ENCODE data around the gene KSR1. TPM values are rescaled to one million over a fixed set of nuclear protein-coding genes. Genes with fewer than 3 reads are reported as not detected.
A peak's percentile ranks its signal among the peaks of the same experiment; 100 is the strongest.

The KSR1 gene
- total and polyA plus RNA-seq, 9 of the 15 experiments (the other 6 are each of a cell fraction or from before 2014, with no cell fraction given): 1.4 to 51.7 (median 18.4) TPM

DNA sequence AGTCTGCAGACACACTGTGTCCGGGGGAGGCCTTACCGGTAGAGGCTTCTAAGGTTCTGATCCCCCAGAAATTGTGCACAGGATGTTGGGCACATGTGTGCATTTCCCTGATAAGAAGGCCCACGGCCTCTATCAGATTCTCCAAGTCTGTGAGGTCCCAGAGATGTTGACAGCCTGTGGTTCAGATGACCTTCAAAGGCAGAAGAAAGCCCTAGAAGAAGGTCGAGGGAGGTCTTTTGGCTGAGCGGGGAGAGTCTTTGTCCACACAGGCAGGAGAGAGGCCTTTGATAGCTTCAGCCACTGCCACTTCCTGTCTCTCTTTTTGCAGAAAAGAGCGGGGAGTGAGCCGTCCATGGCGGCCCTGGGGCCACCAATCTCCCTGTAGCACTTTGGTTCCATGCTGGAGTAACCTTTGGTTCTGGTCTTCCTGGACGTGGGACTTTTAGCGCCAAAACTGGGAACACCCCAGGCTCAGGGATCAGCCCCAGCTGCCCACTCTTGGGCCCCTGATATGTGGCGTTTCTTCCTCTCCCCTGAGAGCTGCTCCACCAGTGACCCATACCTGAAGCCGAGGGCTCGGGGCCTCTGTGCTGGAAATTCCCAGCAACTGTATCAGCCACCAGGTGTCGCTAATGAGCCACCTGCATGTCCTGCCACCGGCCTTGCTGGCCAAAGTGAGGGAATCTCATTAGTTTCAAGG lies 146.6 kb downstream of the KSR1 start (continued):
- TF ChIP-seq, protein P1, sequence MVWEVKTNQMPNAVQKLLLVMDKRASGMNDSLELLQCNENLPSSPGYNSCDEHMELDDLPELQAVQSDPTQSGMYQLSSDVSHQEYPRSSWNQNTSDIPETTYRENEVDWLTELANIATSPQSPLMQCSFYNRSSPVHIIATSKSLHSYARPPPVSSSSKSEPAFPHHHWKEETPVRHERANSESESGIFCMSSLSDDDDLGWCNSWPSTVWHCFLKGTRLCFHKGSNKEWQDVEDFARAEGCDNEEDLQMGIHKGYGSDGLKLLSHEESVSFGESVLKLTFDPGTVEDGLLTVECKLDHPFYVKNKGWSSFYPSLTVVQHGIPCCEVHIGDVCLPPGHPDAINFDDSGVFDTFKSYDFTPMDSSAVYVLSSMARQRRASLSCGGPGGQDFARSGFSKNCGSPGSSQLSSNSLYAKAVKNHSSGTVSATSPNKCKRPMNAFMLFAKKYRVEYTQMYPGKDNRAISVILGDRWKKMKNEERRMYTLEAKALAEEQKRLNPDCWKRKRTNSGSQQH (CRISPR knock-in tag; IDR thresholded peaks at IDR 0.05): no peak
- TF ChIP-seq SP1 (CRISPR knock-in tag; IDR thresholded peaks at IDR 0.05) (peak; percentile 48; the same call in 1 of the 2 replicates), KLF16 (IDR thresholded peaks at IDR 0.05) (peak; percentile 87), NCOA2 (IDR thresholded peaks at IDR 0.05; ENCODE audit: partially characterized antibody in 2 of 2) (no peak), EP300 (IDR thresholded peaks at IDR 0.05; ENCODE audit: low read length) (peak; percentile 98), ZNF124 (CRISPR knock-in tag; IDR thresholded peaks at IDR 0.05) (no peak), NR4A1 (CRISPR knock-in tag; IDR thresholded peaks at IDR 0.05) (no peak), NR4A1 (tag; IDR thresholded peaks at IDR 0.05) (0 out of 2 replicates have a peak, but pooled peaks have one; percentile 43), HOXB6 (CRISPR knock-in tag; IDR thresholded peaks at IDR 0.05; ENCODE audit: borderline replicate concordance) (no peak), TEAD4 (IDR thresholded peaks at IDR 0.05; ENCODE audit: low read length) (peak; percentile 95), TEAD4 (CRISPR knock-in tag; IDR thresholded peaks at IDR 0.05; ENCODE audit: borderline replicate concordance) (no peak), ATF7 (IDR thresholded peaks at IDR 0.05) (peak; percentile 63; the same call in 1 of the 2 replicates), ZFPM2 (CRISPR knock-in tag; IDR thresholded peaks at IDR 0.05) (no peak), ZNF184 (CRISPR knock-in tag; IDR thresholded peaks at IDR 0.05) (no peak), NFRKB (IDR thresholded peaks at IDR 0.05; ENCODE audit: low read depth) (0 out of 2 replicates have a peak, but pooled peaks have one; percentile 66), KLF10 (CRISPR knock-in tag; IDR thresholded peaks at IDR 0.05) (no peak), DNMT1 (IDR thresholded peaks at IDR 0.05) (no peak), SAFB2 (IDR thresholded peaks at IDR 0.05; ENCODE audit: borderline replicate concordance, low read depth, low read length, severe bottlenecking) (no peak), MYC (IDR thresholded peaks at IDR 0.05; ENCODE audit: low read depth, low read length) (peak; percentile 85), MYC (CRISPR knock-in tag; IDR thresholded peaks at IDR 0.05; ENCODE audit: borderline replicate concordance, low read depth) (peak; percentile 64; the same call in 1 of the 2 replicates), DMBX1 (CRISPR knock-in tag; IDR thresholded peaks at IDR 0.05; ENCODE audit: borderline replicate concordance) (peak; percentile 80), ADNP (tag; IDR thresholded peaks at IDR 0.05) (no peak), ZNF707 (CRISPR knock-in tag; conservative IDR thresholded peaks at IDR 0.05) (0 out of 2 replicates have a peak, but pooled peaks have one; percentile 16), PHB2 (IDR thresholded peaks at IDR 0.05; ENCODE audit: low read depth) (peak; percentile 72; the same call in 1 of the 2 replicates), ZNF57 (CRISPR knock-in tag; IDR thresholded peaks at IDR 0.05) (no peak), CEBPG (CRISPR knock-in tag; IDR thresholded peaks at IDR 0.05) (no peak), CEBPG (tag; conservative IDR thresholded peaks at IDR 0.05 in 1 of 2, IDR thresholded peaks at IDR 0.05 in 1 of 2) (no peak), GATA2 (CRISPR knock-in tag; IDR thresholded peaks at IDR 0.05) (peak; percentile 77)
- TF ChIP-seq, protein P2, sequence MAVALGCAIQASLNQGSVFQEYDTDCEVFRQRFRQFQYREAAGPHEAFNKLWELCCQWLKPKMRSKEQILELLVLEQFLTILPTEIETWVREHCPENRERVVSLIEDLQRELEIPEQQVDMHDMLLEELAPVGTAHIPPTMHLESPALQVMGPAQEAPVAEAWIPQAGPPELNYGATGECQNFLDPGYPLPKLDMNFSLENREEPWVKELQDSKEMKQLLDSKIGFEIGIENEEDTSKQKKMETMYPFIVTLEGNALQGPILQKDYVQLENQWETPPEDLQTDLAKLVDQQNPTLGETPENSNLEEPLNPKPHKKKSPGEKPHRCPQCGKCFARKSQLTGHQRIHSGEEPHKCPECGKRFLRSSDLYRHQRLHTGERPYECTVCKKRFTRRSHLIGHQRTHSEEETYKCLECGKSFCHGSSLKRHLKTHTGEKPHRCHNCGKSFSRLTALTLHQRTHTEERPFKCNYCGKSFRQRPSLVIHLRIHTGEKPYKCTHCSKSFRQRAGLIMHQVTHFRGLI (CRISPR knock-in tag; IDR thresholded peaks at IDR 0.05): 0 out of 2 replicates have a peak, but pooled peaks have one; percentile 48
